Raji (cell line): ENCODE measurements around the gene SFMBT1.

Experiments
- POLR2A ChIP-seq: IDR thresholded peaks from 2 replicates; pipeline ENCODE4 v1.6.1; 2011; ENCODE audit warnings: low read depth, low read length, control low read depth; ENCODE audit not compliant: insufficient read depth

The SFMBT1 gene

DNA sequence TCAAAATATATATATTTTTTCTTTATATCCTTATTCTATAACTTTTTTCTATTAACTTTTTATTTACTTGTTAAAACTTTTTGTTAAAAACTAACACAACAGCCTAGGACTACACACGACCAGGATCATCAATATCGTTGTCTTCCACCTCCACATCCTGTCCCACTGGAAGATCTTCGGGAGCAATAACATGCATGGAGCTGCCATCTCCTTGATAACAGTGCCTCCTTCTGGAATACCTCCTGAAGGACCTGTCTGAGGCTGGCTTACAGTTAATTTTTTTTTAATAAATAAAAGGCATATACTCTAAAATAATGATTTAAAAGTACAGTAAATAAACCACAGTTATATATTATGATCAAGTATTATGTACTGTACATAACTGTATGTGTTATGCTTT lies 58.9 kb downstream of the SFMBT1 start:
- no peak for TF ChIP-seq POLR2A

DNA sequence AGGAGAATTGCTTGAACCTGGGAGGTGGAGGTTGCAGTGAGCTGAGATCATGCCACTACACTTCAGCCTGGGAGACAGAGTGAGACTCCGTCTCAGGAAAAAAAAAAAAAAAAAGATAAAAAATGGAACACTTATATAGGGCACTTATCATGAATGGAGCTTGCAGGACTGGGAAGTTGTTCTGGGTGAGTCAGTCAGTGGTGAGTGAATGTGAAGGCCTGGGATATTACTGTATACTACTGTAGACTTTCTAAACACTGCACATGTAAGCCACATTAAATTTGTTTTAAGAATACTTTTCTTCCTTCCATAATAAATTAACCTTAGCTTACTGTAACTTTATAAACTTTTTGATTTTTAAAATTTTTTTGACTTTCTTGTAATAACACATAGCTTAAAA lies 59.8 kb downstream of the SFMBT1 start:
- no peak for TF ChIP-seq POLR2A

DNA sequence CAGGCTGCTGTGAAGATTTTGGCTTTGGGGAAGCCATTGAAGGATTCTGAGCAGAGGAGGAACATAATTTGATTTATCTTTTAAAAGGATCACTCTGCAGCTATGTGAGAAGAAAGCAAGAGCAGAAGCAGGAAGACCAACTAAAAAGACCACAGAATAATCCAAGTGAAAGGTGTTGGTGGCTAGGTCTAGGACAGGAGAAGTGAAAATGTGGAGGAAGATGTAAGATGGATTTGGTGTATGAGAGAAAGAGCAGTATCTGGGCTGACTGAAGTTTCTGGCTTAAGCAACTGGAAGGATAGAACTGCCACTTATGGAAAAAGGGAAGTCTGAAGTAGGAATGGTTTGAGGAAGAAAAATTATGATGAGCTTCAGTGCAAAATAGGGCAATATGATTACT lies 62.0 kb downstream of the SFMBT1 start:
- TF ChIP-seq POLR2A: no peak

DNA sequence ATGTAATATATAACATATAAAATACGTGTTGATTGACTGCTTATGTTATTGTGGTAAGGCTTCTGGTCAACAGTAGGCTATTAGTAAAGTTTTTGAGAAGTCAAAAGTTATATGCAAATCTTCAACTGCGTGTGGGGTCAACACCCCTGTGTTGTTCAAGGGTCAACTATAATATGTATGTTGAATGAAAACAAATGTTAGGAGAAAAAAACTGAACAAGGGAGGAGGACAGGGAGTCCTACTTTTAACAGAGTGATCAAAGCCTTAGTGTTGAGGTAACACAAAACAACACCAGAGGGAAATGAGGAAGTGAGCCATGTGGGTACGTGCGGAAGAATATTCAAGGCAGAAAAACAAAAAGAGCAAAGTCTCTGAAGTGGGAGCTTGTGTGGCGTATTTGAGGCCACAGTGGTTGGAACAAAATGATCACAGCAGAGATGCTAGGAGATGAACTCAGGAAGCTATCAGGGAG lies 62.5 kb downstream of the SFMBT1 start:
- no peak for TF ChIP-seq POLR2A

DNA sequence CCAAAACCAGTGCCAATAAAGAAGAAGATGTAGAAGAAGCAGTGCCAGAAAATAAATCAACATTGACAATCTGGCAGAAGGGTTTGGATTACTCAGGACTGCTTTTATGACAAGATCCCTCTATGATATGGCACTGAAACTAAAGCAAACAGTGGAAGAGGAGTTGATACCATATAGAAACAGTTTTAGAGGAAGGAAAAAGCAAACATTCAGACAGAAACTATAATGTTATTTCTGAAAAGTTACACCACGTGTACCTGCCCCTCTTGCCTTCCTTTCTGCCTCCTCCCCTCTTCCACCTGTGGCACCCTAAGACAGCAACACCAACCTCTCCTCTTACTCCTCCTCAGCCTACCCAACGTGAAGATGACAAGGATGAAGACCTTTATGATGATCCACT lies 63.0 kb downstream of the SFMBT1 start:
- TF ChIP-seq POLR2A: no peak

DNA sequence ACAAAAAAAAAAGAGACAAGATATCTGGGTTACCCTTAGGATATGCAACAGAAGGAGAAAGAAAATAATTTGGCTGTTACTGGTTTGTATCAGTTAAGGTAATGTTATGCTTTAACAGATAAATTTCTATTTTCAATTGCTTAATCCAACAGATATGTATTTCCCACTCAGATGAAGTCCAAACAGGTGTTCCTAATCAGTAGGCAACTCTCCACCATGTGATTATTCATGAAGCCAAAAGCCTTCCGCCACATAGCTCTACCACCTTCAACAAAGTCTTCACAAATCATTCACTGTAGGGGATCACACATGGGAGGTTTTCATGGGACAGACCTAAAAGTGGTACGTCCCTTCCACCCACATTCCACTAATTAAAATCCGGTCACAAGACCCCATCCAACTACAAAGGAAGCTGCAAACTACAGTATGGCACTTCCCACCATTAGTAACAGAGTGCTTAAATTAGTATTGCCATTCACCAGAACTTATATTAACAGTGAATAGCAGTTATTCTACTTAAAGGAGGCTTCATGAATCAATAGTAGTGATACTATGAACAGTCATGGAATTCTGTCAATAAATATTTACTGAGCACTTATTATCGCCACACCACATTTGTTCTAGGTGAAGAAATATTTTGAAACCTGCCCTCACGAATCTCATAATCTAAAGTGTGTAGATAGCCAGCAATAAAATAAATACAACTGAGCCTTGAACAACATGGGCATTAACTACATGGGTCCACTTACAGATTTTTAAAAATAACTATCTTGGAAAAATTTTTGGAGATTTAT lies 66.5 kb downstream of the SFMBT1 start:
- no peak for TF ChIP-seq POLR2A

DNA sequence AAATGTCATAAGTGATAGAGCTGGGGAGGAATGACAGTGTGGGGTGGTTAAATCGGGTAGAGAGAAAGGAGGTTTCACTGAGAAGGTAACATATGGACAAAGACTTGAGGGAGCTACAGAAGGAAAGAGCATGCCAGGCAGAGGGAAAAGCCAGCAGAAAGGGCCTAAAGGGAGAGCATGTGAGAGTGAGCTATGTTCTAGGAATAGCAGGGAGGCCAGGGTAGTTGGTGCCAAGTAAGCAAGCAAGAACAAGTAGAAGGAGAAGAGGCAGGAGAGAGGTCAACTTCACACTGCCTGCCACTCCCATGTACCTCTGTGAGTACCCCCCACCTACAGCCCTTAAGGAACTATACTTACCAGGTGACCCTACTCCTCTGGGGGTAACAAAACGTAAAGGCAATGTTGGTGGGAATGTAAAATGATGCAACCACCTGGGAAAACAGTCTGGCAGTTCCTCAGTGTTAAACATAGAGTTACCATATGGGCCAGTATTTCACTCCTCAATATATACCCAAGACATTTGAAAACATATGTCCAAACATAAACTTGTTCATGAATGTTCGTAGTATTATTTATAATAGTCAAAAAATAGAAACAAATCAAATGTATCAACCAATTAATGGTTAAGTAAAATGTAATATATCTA lies 67.6 kb downstream of the SFMBT1 start:
- no peak for TF ChIP-seq POLR2A

DNA sequence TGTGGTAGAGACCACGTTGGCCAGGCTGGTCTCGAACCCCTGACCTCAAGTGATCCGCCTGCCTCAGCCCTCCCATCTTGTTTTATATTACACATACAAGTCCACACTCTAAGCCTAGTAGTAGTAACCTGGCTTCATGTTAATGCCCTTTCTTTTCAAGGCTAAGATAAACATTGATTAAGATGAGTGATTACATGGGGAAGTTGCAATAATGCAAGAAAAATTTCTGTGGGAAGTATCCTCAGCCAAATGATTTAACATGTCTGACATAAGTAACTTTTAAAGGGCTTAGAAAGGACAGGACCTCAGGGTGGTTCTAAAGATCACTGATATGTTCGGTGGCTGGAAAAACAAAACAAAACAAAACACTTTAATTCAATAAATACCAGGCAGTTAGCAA lies 72.1 kb downstream of the SFMBT1 start:
- no peak for TF ChIP-seq POLR2A

DNA sequence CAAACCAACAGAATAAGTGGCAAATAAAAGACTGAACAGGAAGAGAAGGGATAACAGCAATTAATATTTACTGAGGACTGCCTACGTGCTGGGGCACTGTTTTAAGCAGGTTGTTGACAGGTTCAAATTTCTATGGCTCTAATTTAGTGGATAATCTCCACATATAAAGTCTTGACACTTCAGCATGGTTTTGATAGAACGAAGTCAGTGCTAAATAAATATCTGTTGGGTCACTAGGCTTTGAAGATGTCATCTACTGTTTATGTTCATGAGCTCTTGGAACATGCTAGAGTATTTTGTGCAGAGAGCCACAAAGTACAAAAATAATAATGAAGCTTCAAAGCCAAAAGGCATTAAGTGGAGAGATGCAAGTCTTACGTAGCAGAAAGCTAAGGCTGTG lies 74.0 kb downstream of the SFMBT1 start:
- TF ChIP-seq POLR2A: no peak

DNA sequence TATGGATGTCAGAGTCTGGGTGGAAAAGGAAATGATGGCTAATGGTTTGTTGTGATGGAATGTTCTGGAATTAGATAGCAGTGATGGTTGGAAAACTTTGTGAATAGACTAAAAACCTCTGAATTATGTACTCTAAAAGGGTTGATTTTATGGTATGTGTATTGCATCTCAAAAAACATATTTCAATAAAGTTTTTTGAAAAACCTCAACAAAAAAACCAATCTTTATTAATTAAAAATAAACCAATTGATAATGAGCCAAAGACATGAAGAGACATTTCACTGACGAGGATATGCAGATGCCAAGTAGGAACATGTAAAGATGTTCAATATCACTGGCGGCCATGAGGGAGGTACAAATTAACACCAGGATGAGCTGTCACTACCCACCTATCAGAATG lies 78.5 kb downstream of the SFMBT1 start:
- no peak for TF ChIP-seq POLR2A

DNA sequence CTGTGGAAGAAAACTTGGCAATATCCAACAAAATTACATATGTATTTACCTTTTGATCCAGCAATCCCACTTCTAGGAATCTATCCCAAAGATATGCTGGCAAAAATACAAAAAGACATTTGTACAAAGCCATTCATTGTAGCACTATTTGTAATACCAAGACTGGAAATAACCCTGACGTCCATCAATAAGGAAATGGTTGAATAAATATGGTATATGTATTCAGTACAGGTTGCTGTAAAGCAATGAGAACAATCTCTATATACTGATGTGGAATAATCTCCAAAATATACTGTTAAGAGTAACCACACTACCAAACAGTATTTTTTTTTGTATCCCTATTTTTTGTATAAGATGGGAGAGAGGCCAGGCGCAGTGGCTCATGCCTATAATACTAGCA lies 83.7 kb downstream of the SFMBT1 start:
- TF ChIP-seq POLR2A: no peak

DNA sequence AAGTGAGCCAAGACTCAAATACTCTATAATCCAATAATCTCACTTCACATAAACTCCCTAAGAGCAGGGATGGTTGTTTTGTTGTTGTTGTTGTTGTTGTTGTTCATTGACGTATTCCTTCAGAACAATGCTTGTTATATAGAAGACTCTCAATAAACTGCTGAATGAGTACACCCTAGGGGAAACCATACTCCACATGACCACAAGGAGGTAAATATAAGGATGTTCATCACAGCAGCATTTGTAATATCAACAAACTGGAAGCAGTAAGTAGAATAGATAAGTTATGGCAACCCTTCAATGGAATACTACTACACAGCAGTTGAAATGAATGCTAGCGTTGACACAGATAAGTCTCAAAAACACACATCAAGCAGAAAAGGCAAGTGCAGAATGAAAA lies 86.1 kb downstream of the SFMBT1 start:
- no peak for TF ChIP-seq POLR2A

DNA sequence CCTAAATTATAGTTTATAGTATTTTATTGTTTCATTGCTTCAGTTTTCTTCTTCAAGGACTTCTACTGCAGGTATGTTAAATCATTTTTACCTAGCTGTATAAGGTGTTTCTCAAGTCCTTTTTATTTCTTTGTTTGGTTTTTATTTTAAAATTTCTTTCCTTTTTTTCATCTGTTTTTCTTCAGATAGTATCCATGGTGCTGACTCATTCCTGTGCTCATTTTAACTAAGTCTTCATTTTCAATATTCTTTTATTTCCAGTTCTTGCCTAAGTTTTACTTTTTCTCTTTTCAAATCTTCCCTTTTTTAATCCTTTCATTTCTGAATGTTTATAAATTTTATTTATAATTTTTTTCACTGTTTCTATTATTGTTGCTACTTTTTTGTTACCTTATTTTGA lies 106.3 kb downstream of the SFMBT1 start:
- no peak for TF ChIP-seq POLR2A

DNA sequence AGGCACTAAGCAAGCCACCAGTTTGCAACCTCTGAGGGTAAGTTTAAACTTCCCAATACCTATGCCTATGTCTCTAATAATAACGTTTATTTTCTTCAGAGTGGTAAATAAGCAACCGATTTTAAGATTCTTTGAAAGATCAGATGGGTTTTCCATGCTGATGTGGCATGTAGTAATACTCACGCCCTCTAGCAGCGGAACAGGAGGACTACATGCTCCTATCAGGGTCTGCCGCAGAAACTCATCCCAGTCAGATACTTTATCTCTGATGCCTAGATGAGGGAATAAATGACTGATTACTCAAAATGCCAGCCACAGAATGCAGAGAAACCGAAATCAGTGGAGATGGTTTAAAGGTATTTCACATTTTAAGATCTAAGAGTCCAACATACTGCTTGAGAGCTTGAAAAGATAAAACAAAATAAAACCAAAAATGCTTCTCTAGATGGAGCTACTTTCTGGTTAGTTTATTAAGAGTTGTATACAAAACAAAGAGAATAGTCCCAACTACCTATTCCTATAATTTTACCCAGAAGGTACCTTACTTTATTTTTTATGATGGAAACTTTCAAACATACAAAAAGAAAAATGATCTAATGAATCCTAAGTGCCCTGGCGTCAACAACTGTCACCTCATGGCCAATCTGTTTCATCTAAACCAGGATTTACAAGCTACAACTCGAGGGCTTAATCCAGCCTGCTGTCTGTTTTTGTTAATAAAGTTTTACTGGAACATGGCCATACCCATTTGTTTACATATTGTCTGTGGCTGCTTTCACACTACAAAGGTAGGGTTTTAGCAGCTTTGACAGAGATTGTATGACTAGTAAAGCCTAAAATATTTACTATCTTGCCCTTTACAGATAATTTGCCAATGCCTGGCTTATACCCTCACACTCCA lies 111.0 kb downstream of the SFMBT1 start:
- TF ChIP-seq POLR2A: no peak

DNA sequence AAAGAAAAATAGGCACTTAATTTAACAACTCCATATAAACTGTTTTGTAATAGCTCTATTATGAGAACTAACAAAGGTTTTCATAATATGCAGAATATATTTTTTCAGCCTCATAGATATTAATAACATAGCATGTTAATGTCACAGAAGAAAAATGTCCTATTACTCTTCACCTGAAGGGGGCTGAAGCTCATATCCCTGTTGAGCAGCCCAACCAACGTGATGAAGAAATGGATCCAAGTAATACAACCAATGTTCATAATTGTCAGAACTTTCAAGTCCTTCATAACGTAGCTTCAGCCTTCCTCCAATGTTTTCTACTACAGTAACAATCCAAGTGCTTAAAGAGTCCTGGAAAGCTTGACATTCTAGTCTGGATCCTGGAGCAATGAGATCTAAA lies 114.0 kb downstream of the SFMBT1 start:
- no peak for TF ChIP-seq POLR2A

DNA sequence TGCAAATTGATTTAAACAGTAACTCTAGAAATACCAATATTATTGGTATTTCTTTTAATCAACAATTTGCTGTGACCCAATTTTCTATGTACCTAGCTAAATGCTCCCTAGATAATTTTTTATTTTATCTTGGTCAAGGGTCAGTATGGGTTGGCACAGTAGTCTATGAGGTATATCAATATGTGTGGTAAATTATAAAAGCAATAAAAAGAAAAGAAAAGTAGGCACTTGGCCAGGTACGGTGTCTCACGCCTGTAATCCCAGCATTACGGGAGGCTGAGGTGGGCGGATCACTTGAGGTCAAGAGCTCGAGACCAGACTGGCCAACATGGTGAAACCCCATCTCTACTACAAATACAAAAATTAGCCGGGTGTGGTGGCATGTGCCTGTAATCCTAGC lies 114.5 kb downstream of the SFMBT1 start:
- TF ChIP-seq POLR2A: no peak

DNA sequence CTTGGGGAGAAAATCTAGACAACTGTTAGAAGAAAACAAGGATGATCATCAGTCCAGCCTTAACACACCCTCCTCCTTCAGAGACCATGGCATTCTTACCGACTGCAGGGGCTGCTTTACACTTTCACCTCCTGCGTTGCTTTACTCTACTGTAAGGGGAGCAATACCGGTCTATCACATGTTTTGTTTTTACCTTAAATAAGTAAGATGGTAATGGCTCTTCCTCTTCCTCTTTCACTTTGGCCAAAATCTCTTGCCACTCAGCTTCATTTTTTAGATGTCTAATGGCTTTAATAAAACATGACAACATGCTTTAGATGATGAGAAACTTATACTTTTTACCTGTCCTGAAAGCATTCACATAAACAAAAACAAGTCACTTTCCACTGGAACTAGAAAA lies 115.1 kb downstream of the SFMBT1 start:
- TF ChIP-seq POLR2A: no peak
